NCI-H1048 (cell line): ENCODE results near the gene GLCE.

Experiments used
- DNase-seq: peaks from one replicate; lab custom pipeline; 2025; lab: John Stamatoyannopoulos, UW

The GLCE gene

DNA sequence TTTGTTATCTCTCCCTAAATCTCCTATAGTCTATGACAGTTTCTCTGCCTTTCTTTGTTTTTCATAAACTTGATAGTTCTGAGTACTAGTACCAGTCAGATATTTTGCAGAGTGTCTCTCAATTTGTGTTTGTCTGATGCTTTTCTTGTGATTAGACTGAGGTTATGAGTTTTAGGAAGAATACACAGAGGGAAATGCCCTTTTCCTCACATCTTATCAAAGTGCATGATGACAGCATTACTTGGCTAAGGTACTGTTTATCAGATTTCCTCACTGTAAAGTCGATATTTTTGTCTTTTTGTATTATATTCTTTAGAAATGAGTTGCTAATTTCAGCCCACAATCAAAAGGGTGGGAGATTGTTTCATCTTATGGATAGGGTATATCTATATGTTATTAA is 45.6 kb downstream of the GLCE start:
- no peak for DNase-seq

DNA sequence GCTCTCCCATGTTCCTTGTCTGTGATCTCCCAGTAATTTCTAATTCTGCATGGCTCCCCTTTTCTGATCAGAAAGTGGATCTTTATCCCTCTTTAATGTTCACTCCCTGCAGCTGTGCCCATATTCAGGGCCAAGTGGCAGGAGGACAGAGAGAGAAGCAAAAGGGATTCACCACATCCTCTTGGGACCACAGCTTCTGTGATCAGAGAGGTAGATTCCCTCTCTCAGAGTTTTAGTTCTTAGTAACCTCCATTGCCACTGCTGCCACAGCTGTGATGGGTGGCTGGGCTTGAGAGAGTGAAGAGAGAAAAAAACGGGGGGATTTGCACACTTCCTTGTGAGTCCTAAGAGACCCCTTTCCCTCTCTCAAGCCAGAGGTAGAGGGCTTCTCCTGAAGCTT is 49.2 kb downstream of the GLCE start:
- DNase-seq = no peak

DNA sequence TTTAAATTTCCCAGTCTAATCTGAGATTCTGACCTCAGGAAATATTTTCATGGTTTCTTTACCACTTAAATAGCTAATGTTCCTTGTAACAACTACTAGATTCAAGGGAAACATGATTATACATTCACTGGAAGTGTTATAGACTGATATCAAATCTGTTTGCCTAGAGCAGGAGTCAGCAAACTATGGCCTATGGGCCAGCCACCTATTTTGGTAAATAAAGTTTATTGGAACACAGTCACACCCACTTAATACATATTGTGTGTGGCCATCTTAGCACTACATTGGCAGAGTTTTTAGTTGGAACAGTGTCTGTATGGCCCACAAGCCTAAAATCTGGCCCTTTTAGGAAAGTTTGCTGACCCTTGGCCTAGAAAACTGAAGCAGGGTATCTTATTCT is 50.1 kb downstream of the GLCE start:
- DNase-seq = no peak

DNA sequence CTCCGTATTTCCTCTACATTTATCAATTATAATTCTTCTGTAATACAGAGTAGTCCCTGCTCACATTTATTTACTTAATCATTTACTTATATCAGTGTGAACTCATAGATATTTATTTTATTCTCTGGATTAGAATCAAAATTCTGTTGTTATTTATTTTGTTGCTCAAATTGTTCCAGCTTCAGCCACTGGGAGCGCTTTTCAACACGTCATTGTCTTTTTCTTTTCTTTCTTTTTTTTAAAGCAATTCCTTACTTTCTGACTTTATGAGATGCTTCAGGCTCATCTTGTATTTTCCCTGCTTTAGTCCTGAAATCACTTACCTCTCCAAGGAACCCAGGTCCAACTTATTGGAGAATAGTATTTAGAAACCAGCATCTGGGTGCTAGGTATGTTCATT is 53.4 kb downstream of the GLCE start:
- DNase-seq = no peak

DNA sequence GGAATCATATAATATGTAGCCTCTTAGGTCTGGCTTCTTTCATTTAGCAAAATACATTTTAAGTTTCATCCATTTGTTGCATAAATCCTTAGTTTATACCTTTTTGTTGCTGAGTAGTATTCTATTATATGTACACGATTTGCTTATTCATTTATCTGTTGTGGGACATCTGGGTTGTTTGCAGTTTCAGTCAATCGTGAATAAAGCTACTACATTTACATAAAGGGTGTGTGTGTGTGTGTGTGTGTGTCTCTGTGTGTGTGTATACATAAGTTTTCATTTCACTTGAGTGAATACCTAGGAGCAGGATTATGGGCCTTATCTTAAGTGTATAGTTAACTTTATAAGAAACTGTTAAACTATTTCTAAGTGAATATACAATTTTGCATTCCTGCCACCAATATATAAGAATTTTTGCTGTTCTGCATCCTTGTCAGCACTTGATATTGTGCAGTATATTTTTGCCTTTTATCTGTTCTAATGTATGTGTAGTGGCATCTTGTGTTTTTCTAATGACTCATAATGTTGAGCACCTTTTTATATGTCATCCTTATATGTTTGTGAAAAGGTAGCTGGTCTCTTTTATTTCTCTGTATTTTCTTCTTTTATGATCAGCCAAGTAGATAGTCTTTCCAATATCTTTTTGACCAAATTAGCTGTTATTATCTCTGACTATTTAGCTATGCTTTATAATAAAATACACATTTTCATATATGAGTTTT is 55.0 kb downstream of the GLCE start:
- no peak for DNase-seq

DNA sequence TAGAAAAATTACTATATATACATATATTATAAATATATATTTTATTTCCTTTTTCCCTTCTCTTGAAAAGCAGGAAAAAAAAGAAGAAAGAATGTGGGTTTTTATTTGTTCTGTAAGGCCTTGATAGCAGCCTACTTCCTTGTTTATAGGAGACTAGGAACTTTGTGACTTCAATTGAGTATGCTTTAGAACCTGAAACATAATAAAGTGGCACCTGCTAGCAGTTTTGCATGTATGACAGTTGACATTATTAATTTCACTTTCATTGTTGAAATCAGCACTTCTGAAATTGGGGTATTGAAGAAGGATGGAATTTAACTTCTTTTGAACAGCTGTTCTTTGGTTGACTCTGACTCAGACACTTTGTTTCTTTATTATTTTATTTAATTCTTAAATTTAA is 56.9 kb downstream of the GLCE start:
- DNase-seq = no peak

DNA sequence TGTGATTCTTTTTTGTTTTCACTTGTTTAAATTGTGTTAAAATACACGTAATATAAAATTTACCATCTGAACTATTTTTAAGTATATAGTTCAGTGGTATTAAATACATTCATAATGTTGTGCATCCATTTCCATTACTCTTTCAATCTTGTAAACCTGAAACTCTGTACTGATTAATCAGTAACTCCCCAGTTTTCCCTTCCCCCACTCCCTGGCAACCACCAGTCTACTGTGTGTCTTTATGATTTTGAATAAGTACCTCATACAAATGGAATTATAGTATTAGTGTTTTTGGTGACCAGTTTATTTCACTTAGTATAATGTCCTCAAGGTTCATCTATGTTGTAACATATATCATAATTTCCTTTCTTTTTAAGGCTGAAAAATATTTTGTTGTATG is 59.3 kb downstream of the GLCE start:
- no peak for DNase-seq

DNA sequence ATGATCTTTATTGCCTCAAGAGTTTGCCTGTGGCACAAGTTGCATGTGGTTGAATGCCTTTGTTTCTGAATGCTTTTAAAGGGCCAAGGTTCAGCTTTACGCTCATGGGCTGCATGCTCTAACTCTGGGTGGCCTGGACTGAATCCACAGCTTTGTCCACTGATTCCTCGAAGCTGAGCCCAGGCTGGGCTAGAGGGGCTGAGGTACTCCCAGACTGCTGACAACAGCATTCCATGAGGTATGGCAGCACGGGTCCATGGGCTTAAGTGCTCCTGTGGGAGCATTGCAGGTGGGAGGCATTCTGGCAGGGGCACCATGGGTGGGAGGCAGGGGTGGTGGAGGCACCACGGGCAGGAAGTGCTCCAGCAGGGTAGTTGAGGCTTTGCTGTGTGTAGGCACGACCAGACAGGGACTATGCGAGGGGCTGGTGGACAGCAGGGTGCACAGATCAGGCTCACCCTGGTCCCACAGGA is 61.6 kb downstream of the GLCE start:
- DNase-seq = no peak

DNA sequence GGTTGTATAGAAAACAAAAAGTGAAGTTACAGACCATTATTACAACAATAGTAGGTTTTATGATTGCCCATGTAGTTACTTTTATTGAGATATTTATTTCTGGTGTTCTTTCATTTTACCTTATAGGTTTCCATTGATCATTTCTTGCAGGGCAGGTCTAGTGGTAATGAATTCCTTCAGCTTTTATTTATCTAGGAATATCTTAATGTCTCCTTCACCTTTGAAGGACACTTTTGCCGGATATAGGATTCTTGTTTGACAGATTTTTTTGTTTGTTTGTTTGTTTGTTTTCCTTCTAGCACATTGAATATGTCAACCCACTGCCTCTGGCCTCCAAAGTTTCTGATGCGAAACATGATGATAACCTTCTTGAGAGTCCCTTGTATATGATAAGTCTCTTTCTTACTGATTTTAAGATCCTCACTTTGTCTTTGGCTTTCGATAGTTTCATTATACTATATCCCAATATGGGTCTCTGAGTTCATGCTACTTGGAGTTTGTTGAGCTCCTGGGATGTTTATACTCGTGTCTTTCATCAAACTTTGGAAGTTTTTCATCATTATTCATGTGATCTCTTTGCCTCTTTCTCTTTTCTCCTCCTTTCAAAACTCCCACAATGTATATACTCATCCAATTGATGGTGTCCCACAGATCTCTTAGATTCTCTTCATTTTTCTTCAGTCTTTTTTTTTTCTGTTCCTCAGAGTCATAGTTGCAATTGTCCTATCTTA is 62.8 kb downstream of the GLCE start:
- no peak for DNase-seq

DNA sequence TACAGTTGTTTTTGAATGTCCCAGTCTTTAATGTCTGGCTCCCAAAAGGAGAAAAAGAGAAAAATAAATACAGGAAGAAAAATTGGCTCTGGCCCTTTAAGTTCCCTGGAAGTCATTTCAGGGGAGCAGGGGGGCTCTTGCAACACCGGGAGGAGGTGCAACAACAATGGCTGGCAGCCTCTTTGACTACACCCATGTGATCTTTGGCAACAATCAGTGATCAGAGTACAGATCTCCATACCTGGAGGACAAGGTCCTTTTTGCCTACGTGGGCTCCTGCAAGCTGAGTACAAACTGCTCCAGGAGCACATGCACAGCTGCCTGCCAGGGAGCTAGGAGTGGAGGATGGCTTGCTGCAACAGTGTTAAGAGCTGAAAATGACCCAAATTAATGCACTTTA is 63.9 kb downstream of the GLCE start:
- no peak for DNase-seq

DNA sequence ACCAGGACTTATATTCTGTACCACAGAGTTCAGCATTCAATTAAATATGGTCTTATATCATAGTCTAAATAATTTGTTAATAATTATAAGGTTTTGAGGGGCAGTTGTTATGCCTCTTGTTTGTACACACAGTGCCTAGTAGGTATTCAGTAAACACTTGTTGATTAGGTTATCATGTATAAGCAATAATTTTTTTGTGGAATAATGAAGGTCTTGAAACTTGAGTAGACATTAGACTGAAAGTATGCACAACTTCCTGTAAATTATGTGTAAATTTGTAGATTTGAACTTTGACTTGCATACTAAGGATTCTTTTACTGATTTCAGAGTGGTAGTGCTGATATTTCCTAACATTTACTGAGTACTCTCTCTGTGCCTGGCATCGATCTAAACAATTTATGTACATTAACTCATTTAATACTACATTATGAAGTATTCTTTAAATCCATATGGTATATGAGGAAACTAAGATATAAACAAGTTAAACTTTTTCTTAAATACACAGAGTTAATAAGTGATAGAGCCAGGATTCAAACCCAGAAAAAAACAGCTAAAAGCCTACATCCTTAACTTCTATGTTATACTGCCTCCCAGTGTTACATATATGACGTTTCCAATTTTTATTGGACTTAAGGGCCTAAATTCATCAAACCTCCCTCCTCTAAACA is 65.1 kb downstream of the GLCE start:
- no peak for DNase-seq

DNA sequence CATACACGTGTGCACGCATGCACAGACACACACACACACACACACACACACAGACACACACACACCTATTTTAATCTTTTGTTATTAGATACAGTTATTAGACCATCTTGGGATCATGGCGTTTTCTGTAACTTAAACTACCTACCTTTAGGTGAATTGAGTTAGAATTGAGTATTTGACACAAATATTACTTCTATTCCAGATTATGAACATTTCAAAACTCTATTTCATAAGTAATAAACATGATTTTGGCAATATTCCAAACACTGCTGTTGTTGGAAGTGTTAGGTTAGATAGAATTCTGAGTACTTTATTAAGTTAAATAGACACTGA is 65.6 kb downstream of the GLCE start:
- no peak for DNase-seq

DNA sequence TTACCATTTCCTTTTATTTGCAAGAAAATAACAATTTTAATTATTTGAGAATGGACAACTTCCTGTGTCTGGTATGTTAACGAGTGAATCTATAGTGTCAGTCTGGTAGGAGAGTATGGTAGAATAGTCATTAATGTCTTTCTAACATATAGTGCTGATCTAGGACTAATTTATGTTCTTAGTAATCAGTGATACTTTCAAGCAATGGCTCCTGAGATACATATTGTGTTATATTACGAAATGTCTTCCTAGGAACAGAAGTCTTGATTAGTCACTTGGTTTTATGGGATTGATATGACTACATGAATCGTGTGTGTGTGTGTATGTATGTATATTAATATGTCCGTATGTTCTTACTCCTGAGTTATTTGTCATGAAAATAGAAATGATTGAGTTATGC is 71.7 kb downstream of the GLCE start:
- DNase-seq = no peak

DNA sequence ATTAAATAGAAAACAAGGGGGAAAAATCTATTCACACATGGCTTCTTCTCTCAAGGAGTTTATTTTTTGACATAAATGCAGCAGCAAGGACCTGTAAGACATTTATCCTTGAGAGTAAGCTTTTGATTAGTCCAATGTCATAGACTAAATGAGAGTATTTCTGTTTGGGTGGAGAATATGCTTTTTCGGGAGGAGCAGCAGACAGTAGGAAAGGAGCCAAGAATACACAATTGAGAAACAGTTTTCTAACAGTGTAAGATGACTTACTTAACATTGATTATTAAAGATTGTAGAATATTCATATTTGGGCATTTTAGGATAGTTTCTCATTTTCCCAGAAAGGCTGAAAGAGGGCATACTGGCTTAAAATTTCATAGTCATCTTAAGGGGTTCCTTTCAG is 72.3 kb downstream of the GLCE start:
- DNase-seq = no peak

DNA sequence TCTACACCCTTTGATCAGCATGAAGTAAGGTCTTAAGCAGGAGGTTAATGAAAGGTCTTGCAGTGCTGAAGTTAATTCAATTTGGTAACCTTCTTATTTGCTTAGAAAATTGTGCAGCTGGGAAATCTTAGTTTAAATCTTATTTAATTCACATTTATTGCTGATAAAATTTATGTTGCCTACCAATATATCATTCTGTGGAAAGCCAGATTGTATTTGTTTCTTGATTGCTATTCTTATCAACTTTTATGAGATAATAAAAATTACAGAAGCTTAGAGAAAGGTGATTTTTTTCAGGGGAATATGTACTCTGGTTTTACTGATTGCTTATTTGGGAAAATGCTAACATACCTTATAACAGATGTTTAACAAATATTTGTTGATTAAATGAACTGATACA is 74.2 kb downstream of the GLCE start:
- DNase-seq = no peak

DNA sequence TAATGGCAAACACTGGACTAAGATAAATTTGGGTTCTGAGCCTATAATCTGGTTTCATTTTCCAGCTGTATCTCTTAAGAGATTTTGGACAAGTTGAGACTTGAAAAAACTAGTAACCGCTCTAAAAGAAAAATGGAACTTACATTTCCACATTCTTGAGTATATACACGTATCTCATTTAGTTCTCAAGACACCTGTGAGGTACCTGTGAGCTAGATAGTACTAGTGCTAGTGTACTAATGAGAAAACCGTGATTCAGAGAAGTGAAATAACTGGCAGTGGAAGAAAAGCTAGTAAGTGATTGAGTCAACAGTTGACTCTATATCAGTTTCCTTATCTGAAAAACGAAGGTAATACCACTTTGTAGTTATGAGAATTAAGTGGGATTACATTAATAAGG is 76.1 kb downstream of the GLCE start:
- DNase-seq = no peak

DNA sequence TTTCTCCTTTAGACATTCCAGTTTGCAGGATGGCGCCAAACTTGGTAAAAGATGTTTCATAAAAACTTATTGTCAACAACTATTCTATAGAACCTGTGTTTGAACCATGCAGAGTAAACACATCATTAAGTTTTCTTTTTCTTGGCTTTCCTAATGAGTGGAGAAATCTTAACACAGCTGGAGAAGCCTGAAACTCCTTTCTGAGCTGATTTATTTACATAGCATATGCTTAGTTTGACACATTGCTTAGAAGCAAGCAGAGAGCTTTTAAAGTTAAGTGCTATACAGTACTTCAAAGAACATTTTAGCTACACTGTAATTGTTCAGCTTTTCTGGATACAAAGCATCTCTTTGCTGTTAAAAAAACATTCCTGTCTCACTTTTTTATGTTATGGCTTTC is 77.3 kb downstream of the GLCE start:
- DNase-seq = no peak

DNA sequence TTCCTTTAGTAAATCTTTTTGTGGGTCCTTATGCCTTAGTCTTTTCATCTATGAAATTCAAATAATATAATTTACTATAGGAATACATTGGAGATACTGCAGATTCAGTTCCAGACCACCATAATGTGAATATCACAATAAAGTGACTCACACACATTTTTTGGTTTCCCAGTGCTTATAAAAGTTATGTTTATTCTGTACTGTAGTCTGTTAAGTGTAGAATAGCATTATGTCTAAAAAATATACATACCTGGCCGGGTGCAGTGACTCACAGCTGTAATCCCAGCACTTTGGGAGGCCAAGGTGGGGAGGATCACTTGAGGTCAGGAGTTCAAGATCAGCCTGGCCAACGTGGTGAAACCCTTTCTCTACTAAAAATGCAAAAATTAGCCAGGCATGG is 84.4 kb downstream of the GLCE start:
- no peak for DNase-seq

DNA sequence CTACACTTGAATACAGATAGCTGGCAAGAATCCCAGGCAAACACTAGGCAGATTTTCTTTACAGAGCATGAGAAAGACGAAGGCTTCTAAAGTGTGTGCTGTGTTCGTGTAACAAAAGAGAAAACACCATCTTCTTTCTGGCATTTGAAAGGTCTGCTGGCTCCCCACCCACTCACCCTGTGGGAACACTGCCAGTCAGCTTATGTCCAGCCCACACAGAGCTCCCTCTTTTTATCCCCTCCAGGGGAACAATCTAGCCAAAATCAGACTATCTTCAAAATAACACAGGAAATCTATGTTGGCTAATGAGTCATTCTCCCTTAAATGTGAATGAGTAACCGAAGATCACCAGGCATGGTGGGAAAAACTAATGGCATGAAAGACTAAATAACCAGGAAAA is 92.7 kb downstream of the GLCE start:
- DNase-seq = no peak

DNA sequence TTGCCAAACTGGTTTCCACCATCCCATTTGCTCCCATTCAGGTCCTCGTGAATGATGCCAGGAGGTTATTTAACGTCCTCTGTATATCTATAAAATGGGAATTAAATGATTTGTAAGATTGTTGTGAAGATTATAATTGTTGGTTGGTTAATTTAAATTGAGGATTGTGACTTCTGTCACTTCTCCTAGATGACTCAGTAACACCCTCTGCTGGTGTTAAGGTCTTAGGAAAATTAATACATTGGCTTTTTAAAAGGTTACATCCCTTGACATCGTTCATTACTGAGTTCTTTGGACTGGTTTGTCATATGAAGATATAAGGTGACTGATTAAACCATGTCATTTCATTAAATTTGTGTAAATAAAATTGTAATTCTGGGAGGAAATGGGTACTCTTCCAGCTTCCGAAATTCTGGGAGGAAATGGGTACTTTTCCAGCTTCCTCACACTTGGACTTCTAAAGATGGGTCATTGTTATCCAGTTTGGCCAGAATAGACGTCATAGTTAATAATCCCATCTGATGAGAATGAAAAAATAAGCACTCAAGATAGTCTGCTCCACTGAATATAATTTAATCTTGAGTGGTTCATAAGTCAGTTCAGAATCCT is 105.0 kb downstream of the GLCE start:
- no peak for DNase-seq

DNA sequence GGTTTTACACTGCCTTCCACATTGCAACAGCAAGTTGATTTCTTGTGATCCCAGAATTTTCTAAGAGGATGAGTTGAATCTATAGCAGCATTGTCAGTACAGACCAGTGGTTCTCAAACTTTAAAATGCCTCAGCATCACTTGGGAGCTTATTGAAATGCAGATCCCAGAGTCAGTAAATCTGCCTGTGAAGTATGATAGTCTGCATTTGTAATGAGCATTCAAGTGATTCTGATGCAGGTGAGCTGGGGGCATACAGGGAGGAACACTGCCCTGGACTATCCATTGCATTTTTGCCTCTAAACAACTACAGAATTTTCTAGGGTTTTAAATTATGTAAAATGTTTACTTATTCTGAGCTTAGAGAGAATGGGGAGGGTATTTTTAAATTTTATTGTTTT is 110.8 kb downstream of the GLCE start:
- no peak for DNase-seq

DNA sequence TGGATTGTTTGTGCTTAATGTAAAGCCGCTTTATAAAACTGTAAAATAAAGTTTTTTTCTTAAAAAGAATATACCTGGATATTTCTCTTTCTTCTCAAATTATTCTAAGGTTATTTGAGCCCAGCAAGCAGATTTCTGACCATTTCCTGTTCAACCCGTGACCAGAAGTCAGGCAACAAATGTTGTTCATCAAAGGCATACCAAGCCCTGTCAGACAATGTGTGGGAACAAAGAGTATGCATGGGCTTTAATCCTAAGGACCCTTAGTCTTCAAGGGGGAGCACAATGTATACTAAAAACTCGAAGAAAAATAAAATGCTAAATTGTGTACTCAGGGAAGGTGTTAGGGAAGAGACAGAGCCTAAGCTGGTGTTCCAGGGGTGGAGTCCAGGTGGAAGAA is 111.7 kb downstream of the GLCE start:
- DNase-seq = no peak

DNA sequence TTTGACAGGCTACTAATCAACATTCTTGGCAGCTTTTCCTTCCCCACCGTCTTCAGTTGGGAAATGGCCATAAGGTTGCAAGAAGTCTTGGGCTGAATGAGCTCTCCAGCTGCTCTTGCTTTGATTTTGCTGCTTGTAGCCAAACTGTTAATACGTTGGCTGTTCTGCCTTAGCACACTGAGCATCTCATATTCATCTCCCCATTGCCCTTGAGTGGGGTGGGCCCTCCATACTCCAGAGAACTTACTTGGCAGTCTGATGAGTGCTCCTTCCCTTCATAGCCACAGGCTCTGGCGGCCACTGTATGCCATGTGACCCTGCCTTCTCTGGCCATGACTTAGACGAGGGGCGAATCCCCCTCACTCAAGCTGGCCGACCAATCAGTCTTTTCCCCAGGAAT is 112.5 kb downstream of the GLCE start:
- no peak for DNase-seq
